HEK293T (cell line): ENCODE data around the gene SLC4A8.

Experiments used
- CTCF ChIA-PET: fragments of 350-600 bp; formaldehyde crosslinking; extraction: SDS; loops from one replicate; lab custom pipeline; 2021; ENCODE audit warnings: antibody characterized with exemption, inconsistent platforms; lab: Yijun Ruan, JAX
- POLR2A ChIA-PET: fragments of 350-600 bp; formaldehyde crosslinking; extraction: SDS; loops from one replicate; lab custom pipeline; 2020; ENCODE audit warnings: antibody characterized with exemption, inconsistent platforms; lab: Yijun Ruan, JAX
- DNase-seq: peaks from one replicate; pipeline ENCODE4 v3.0.0; 2012; ENCODE audit warnings: mixed read lengths; ENCODE audit errors: extremely low spot score
- ARNT ChIP-seq: fragments of 450-650 bp; IDR thresholded peaks from 2 replicates; pipeline ENCODE4 v1.6.1; 2017; ENCODE audit warnings: mild to moderate bottlenecking
- BHLHE40 ChIP-seq: fragments of 450-650 bp; IDR thresholded peaks from 2 replicates; pipeline ENCODE4 v1.6.1; 2016; ENCODE audit warnings: mild to moderate bottlenecking, moderate library complexity, borderline replicate concordance
- CTBP1 ChIP-seq: fragments of 450-650 bp; IDR thresholded peaks from 2 replicates; pipeline ENCODE4 v1.6.1; 2016; ENCODE audit warnings: borderline replicate concordance
- ELF4 ChIP-seq: fragments of 450-650 bp; IDR thresholded peaks from 2 replicates; pipeline ENCODE4 v1.6.1; 2017; ENCODE audit warnings: antibody characterized with exemption
- FOXA1 ChIP-seq: fragments of 450-650 bp; IDR thresholded peaks from 2 replicates; pipeline ENCODE4 v1.6.1; 2016; ENCODE audit warnings: mild to moderate bottlenecking
- FOXK2 ChIP-seq: fragments of 450-650 bp; IDR thresholded peaks from 2 replicates; pipeline ENCODE4 v1.6.1; 2016; ENCODE audit warnings: mild to moderate bottlenecking
- FOXM1 ChIP-seq: fragments of 450-650 bp; IDR thresholded peaks from 2 replicates; pipeline ENCODE4 v1.6.1; 2017; ENCODE audit warnings: mild to moderate bottlenecking, borderline replicate concordance
- HDGF ChIP-seq: fragments of 450-650 bp; IDR thresholded peaks from 2 replicates; pipeline ENCODE4 v1.6.1; 2017; ENCODE audit warnings: antibody characterized with exemption, borderline replicate concordance
- L3MBTL2 ChIP-seq: fragments of 450-650 bp; conservative IDR thresholded peaks from 2 replicates; pipeline ENCODE4 v1.6.1; 2016; ENCODE audit warnings: mild to moderate bottlenecking
- LEF1 ChIP-seq: fragments of 450-650 bp; IDR thresholded peaks from 2 replicates; pipeline ENCODE4 v1.6.1; 2017; ENCODE audit warnings: mild to moderate bottlenecking, borderline replicate concordance
- NFRKB ChIP-seq: fragments of 450-650 bp; IDR thresholded peaks from 2 replicates; pipeline ENCODE4 v1.6.1; 2016; ENCODE audit warnings: mild to moderate bottlenecking, moderate library complexity
- PKNOX1 ChIP-seq: fragments of 450-650 bp; IDR thresholded peaks from 2 replicates; pipeline ENCODE4 v1.6.1; 2016
- SP1 ChIP-seq: fragments of 450-650 bp; IDR thresholded peaks from 2 replicates; pipeline ENCODE4 v1.6.1; 2017
- SUZ12 ChIP-seq: fragments of 450-650 bp; IDR thresholded peaks from 2 replicates; pipeline ENCODE4 v1.6.1; 2016; ENCODE audit warnings: mild to moderate bottlenecking
- TARDBP ChIP-seq: fragments of 450-650 bp; IDR thresholded peaks from 2 replicates; pipeline ENCODE4 v1.6.1; 2016
- ZNF384 ChIP-seq: fragments of 450-650 bp; IDR thresholded peaks from 2 replicates; pipeline ENCODE4 v1.6.1; 2016

SLC4A8 gene

GRCh38 chr12:51540996-51541395, 116.4 kb downstream of the SLC4A8 start:
- CTCF ChIA-PET: no interaction called here
- TF ChIP-seq HDGF (no peak), TARDBP (no peak)
- DNase-seq: no peak
- POLR2A ChIA-PET: no interaction called here

- DNase-seq: no peak
- POLR2A ChIA-PET: no interaction called here
- CTCF ChIA-PET: no interaction called here
- TF ChIP-seq TARDBP (no peak), BHLHE40 (no peak), HDGF (no peak), FOXA1 (no peak), NFRKB (no peak), PKNOX1 (no peak), SUZ12 (no peak), ARNT (no peak), FOXM1 (no peak), L3MBTL2 (no peak), SP1 (no peak), ZNF384 (no peak), ELF4 (no peak), CTBP1 (no peak), FOXK2 (no peak)
Observed at GRCh38 chr12:51546097-51546496, 121.5 kb downstream of the SLC4A8 start.

GRCh38 chr12:51547606-51548005, 123.0 kb downstream of the SLC4A8 start:
- TF ChIP-seq CTBP1: no peak
- no peak for TF ChIP-seq BHLHE40
- TF ChIP-seq L3MBTL2: no peak
- TF ChIP-seq NFRKB: no peak
- no peak for TF ChIP-seq ZNF384
- no peak for TF ChIP-seq SP1
- TF ChIP-seq ELF4: no peak
- TF ChIP-seq FOXM1: no peak
- no peak for TF ChIP-seq TARDBP
- TF ChIP-seq HDGF: no peak
- TF ChIP-seq ARNT: no peak
- ChIA-PET POLR2A (no interaction called here), CTCF (no interaction called here)
- no peak for DNase-seq

- POLR2A ChIA-PET: no interaction called here
Observed at GRCh38 chr12:51548241-51548640, 123.6 kb downstream of the SLC4A8 start.

GRCh38 chr12:51549637-51550036, 125.0 kb downstream of the SLC4A8 start:
- POLR2A ChIA-PET: no interaction called here
- CTCF ChIA-PET: interaction anchor here (0.7 to 1.1 kb wide), 2 partner anchors 55 to 274 kb away, joined by 3 read pairs; no protein-coding TSS in a partner anchor
- no peak for DNase-seq
- TF ChIP-seq TARDBP (no peak), NFRKB (no peak), SUZ12 (no peak), SP1 (no peak), HDGF (no peak), PKNOX1 (no peak), CTBP1 (no peak), ELF4 (no peak), FOXK2 (no peak), LEF1 (no peak), FOXA1 (no peak), L3MBTL2 (no peak), ZNF384 (no peak), ARNT (no peak)

More at GRCh38 chr12:51548241-51548640, 123.6 kb downstream of the SLC4A8 start:
- no peak for DNase-seq
- no peak for TF ChIP-seq CTBP1
- TF ChIP-seq NFRKB: no peak
- CTCF ChIA-PET: no interaction called here
